ENCODE data around the gene USP5. TPM values are rescaled to one million over a fixed set of nuclear protein-coding genes. Genes with fewer than 3 reads are reported as not detected.

Gene USP5
- total RNA-seq, 1 donor from 2014 or later, result 113 TPM

- no peak for DNase-seq (ENCODE audit: low read depth)
These were observed 11.6 kb upstream of the USP5 start for GRCh38 chr12:6840330-6840729.

GRCh38 chr12:6840761-6841515 is 11.0 kb upstream of the USP5 start, which contains the start of gene GNB3:
GNB3 (plus strand) TSS chr12:6840925; CDS start chr12:6841288, 363 bp downstream.
- no peak for DNase-seq (ENCODE audit: low read depth)

GRCh38 chr12:6842075-6842474 is 9.9 kb upstream of the USP5 start:
- no peak for DNase-seq (ENCODE audit: low read depth)

- no peak for DNase-seq (ENCODE audit: low read depth)
These were observed 8.6 kb upstream of the USP5 start for GRCh38 chr12:6843118-6843902.

GRCh38 chr12:6845395-6845794 is 6.6 kb upstream of the USP5 start:
- DNase-seq (ENCODE audit: low read depth), result no peak

- no peak for DNase-seq (ENCODE audit: low read depth)
These were observed 5.6 kb upstream of the USP5 start for GRCh38 chr12:6846316-6846869.

- DNase-seq (ENCODE audit: low read depth), result no peak
These were observed 4.3 kb upstream of the USP5 start for GRCh38 chr12:6847676-6848075.

- DNase-seq (ENCODE audit: low read depth), result no peak
These were observed 2.5 kb upstream of the USP5 start for GRCh38 chr12:6849427-6849826.

- no peak for DNase-seq (ENCODE audit: low read depth)
These were observed 1.9 kb upstream of the USP5 start for GRCh38 chr12:6849976-6850560.

GRCh38 chr12:6850796-6851152 is 1.2 kb upstream of the USP5 start:
- DNase-seq (ENCODE audit: low read depth), result no peak

- DNase-seq (ENCODE audit: low read depth), result peak; percentile 98
These were observed 613 bp upstream of the USP5 start, which contains the start of gene CDCA3 for GRCh38 chr12:6851153-6851920. CDCA3 (minus strand) TSS chr12:6851286; CDS start chr12:6850952, 334 bp downstream.

- peak; percentile 64 for DNase-seq (ENCODE audit: low read depth)
These were observed 853 bp downstream of the USP5 start for GRCh38 chr12:6852651-6853354.

- no peak for DNase-seq (ENCODE audit: low read depth)
These were observed 1.7 kb downstream of the USP5 start for GRCh38 chr12:6853626-6854025.

GRCh38 chr12:6854036-6854435 is 2.1 kb downstream of the USP5 start:
- DNase-seq (ENCODE audit: low read depth), result no peak

- no peak for DNase-seq (ENCODE audit: low read depth)
These were observed 3.4 kb downstream of the USP5 start for GRCh38 chr12:6855322-6855721.

GRCh38 chr12:6858799-6859198 is 6.8 kb downstream of the USP5 start:
- no peak for DNase-seq (ENCODE audit: low read depth)

- no peak for DNase-seq (ENCODE audit: low read depth)
These were observed 8.2 kb downstream of the USP5 start for GRCh38 chr12:6860116-6860515.

GRCh38 chr12:6860942-6861341 is 9.0 kb downstream of the USP5 start:
- DNase-seq (ENCODE audit: low read depth), result no peak

GRCh38 chr12:6861391-6861790 is 9.4 kb downstream of the USP5 start:
- DNase-seq (ENCODE audit: low read depth), result no peak

GRCh38 chr12:6863033-6863432 is 11.1 kb downstream of the USP5 start:
- DNase-seq (ENCODE audit: low read depth), result no peak
